RWPE2 (cell line): Measurements from ENCODE around the gene EID3.

Source experiments
- ATAC-seq: fragments of 200-7000 bp; cut with Tn5 transposase; 3 replicates; pipeline ENCODE4 v1.9.1; 2021; ENCODE audit warnings: low read depth
- DNase-seq: peaks from one replicate; pipeline ENCODE4 v3.0.0-alpha.2; 2020; ENCODE audit warnings: low spot score
- H3K27ac ChIP-seq: fragments of 450-650 bp; 2 replicates; pipeline ENCODE4 v1.5.1; 2017; ENCODE audit warnings: mild to moderate bottlenecking; ENCODE audit not compliant: poor library complexity, severe bottlenecking
- H3K27me3 ChIP-seq: fragments of 250-450 bp; sonication (Bioruptor Pico); 2 replicates; pipeline ENCODE4 v1.5.1; 2021; ENCODE audit warnings: mild to moderate bottlenecking, moderate library complexity; ENCODE audit not compliant: insufficient read depth, poor library complexity, severe bottlenecking
- H3K36me3 ChIP-seq: fragments of 250-450 bp; sonication (Bioruptor Pico); 2 replicates; pipeline ENCODE4 v1.5.1; 2020; ENCODE audit warnings: low read depth, mild to moderate bottlenecking, moderate library complexity
- H3K4me1 ChIP-seq: fragments of 250-450 bp; sonication (Bioruptor Pico); 2 replicates; pipeline ENCODE4 v1.5.1; 2021; ENCODE audit warnings: mild to moderate bottlenecking, moderate library complexity; ENCODE audit not compliant: insufficient read depth, poor library complexity, severe bottlenecking
- H3K4me3 ChIP-seq: fragments of 250-450 bp; sonication (Bioruptor Pico); 2 replicates; pipeline ENCODE4 v1.5.1; 2021; ENCODE audit warnings: mild to moderate bottlenecking, moderate library complexity; ENCODE audit not compliant: severe bottlenecking
- H3K9me3 ChIP-seq: fragments of 250-450 bp; sonication (Bioruptor Pico); 2 replicates; pipeline ENCODE4 v1.5.1; 2021; ENCODE audit warnings: mild to moderate bottlenecking, moderate library complexity; ENCODE audit not compliant: severe bottlenecking
- TF ChIP-seq, protein P1 (sequence below): fragments of 450-650 bp; IDR thresholded peaks from one replicate; pipeline ENCODE4 v1.5.1; 2017; ENCODE audit warnings: mild to moderate bottlenecking, moderate library complexity; ENCODE audit not compliant: poor library complexity, severe bottlenecking

EID3 gene

DNA sequence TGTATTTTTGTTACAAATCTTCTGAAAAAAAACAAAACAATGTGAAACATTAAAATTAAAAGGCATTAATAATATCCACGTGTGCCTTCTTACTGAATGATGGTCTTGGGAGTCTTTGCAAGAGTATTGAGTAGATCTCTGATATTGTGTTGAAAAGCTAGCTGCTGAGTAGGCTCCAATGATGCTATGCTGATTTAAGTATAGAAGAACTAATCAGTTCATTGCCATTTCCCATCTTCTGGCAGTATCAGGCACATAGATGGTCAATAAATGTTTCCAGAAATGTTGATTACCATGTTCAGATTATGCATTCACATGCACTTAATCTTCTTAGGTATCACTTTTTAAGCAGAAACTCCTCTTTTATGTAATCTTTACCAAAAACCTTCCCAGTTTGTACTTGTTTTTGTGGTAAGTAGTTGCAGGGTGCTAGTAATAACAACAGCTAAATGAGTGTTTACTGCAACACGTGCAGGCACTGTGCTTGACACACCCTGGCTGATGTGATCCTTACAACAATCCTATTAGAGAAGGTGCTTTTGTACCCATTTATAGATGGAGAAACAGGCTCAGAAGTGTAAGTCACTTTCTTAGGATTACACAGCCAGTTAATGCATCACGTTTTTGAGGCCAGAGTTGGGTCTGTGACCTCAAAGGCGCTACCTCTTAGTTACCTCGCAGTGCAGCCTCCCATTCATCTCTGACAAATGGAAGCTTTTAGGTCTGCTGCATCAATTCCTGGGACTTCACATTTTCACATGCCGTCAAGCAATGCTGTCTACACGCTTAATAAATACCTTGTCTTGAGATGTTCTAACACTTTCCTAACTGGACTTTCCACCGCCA lies 46.9 kb downstream of the EID3 start:
- Histone ChIP-seq H3K9me3 (no peaks in the 10 kb centered on the region), H3K27ac (no peak overlapping the region), H3K36me3 (peaks cover 79% of the 10 kb centered on the region), H3K4me3 (no peak overlapping the region), H3K4me1 (no peaks in the 10 kb centered on the region), H3K27me3 (no peaks in the 10 kb centered on the region)
- ATAC-seq: no peak
- DNase-seq: no peak
- TF ChIP-seq, protein P1, sequence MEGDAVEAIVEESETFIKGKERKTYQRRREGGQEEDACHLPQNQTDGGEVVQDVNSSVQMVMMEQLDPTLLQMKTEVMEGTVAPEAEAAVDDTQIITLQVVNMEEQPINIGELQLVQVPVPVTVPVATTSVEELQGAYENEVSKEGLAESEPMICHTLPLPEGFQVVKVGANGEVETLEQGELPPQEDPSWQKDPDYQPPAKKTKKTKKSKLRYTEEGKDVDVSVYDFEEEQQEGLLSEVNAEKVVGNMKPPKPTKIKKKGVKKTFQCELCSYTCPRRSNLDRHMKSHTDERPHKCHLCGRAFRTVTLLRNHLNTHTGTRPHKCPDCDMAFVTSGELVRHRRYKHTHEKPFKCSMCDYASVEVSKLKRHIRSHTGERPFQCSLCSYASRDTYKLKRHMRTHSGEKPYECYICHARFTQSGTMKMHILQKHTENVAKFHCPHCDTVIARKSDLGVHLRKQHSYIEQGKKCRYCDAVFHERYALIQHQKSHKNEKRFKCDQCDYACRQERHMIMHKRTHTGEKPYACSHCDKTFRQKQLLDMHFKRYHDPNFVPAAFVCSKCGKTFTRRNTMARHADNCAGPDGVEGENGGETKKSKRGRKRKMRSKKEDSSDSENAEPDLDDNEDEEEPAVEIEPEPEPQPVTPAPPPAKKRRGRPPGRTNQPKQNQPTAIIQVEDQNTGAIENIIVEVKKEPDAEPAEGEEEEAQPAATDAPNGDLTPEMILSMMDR: no peak

GRCh38 chr12:104351057-104351983 lies 47.8 kb downstream of the EID3 start:
- no peak for ATAC-seq
- peaks cover 70% of the 10 kb centered on the region for H3K36me3 ChIP-seq
- TF ChIP-seq, protein P1: no peak

DNA sequence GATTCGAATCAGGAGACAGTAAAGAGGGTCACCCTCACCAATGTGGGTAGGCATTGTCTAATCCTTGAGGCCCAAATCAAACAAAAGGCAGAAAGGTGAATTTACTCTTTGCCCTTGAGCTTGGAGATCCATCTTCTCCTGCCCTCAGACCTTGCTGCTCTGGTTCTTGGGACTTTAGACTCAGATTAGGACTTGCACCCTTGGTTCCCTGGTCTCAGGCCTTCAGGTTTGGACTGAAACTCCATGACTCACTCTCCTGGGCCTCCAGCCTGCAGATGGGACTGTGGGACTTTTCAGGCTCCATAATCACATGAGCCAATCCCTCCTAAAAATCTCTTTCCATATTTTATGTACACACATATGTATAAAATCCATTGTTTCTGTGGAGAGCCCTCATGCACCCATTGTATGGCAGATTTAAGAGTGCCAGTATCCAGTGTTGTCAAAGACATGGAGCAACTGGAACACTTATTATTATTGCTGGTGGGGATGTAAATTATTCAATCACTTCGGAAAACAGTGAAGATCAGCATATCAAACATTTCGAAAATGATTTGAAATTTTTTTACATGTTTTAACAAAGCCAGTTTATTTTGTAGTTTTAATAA lies 48.7 kb downstream of the EID3 start:
- Histone ChIP-seq H3K4me1 (no peaks in the 10 kb centered on the region), H3K36me3 (peaks cover 61% of the 10 kb centered on the region), H3K27me3 (no peaks in the 10 kb centered on the region), H3K4me3 (no peak overlapping the region), H3K27ac (no peak overlapping the region), H3K9me3 (no peaks in the 10 kb centered on the region)
- TF ChIP-seq, protein P1: no peak
- DNase-seq (no peak), ATAC-seq (no peak)

More at GRCh38 chr12:104351057-104351983, 47.8 kb downstream of the EID3 start:
- no peak overlapping the region for H3K4me3 ChIP-seq
- no peaks in the 10 kb centered on the region for H3K4me1 ChIP-seq
- DNase-seq: no peak
- no peak overlapping the region for H3K27ac ChIP-seq
- no peaks in the 10 kb centered on the region for H3K27me3 ChIP-seq
- no peaks in the 10 kb centered on the region for H3K9me3 ChIP-seq

- no peak for ATAC-seq
- no peak for DNase-seq
Observed at GRCh38 chr12:104353012-104353981, 49.8 kb downstream of the EID3 start.

More at GRCh38 chr12:104353012-104353981, 49.8 kb downstream of the EID3 start:
- no peaks in the 10 kb centered on the region for H3K27me3 ChIP-seq
- H3K27ac ChIP-seq: no peak overlapping the region
- no peak overlapping the region for H3K4me3 ChIP-seq
- no peaks in the 10 kb centered on the region for H3K4me1 ChIP-seq
- H3K9me3 ChIP-seq: no peaks in the 10 kb centered on the region
- H3K36me3 ChIP-seq: peaks cover 50% of the 10 kb centered on the region
- TF ChIP-seq, protein P1: no peak
